ENCODE measurements around the gene ILDR1.

Gene ILDR1

GRCh38 chr3:121996441-121996840, 25.6 kb downstream of the ILDR1 start:
- DNase-seq (ENCODE audit: low read depth) = no peak
- no peak overlapping the region for H3K4me3 ChIP-seq (ENCODE audit: control insufficient read depth, low read depth, low read length)
- TF ChIP-seq CTCF (IDR thresholded peaks at IDR 0.05; ENCODE audit: control insufficient read depth, insufficient read depth, low read depth, low read length, missing control alignments) = no peak

- peak; percentile 55 for TF ChIP-seq CTCF (IDR thresholded peaks at IDR 0.05; ENCODE audit: control insufficient read depth, insufficient read depth, low read depth, low read length, missing control alignments)
- peak; percentile 21 for DNase-seq (ENCODE audit: low read depth)
- H3K4me3 ChIP-seq (ENCODE audit: control insufficient read depth, low read depth, low read length) = no peak overlapping the region
Measured at GRCh38 chr3:121995161-121996137, 26.6 kb downstream of the ILDR1 start.

DNA sequence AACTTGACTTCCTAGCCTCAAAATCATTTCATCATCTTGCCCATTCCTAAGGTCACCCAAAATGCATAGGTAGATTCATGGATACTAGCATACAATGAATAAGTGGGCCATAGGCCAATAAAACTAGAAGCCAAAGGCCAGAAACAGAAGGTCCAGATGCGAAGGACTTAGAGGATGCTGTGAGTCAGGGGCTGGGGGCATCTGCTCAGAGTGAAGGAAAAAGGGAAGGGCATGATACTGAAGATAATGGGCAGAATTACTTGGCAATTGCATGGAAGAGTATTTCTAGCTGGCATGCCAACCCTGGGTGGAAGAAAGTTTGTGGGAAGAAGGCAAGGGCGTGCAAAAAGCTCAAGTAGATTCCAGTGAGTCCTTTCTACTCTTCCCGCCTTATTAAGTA, 27.5 kb downstream of the ILDR1 start:
- no peak for DNase-seq (ENCODE audit: low read depth)
- no peak overlapping the region for H3K4me3 ChIP-seq (ENCODE audit: control insufficient read depth, low read depth, low read length)
- TF ChIP-seq CTCF (IDR thresholded peaks at IDR 0.05; ENCODE audit: control insufficient read depth, insufficient read depth, low read depth, low read length, missing control alignments) = no peak

- TF ChIP-seq CTCF (IDR thresholded peaks at IDR 0.05; ENCODE audit: control insufficient read depth, insufficient read depth, low read depth, low read length, missing control alignments) = no peak
- DNase-seq (ENCODE audit: low read depth) = no peak
- no peak overlapping the region for H3K4me3 ChIP-seq (ENCODE audit: control insufficient read depth, low read depth, low read length)
Measured at GRCh38 chr3:121992601-121993560, 29.2 kb downstream of the ILDR1 start.

DNA sequence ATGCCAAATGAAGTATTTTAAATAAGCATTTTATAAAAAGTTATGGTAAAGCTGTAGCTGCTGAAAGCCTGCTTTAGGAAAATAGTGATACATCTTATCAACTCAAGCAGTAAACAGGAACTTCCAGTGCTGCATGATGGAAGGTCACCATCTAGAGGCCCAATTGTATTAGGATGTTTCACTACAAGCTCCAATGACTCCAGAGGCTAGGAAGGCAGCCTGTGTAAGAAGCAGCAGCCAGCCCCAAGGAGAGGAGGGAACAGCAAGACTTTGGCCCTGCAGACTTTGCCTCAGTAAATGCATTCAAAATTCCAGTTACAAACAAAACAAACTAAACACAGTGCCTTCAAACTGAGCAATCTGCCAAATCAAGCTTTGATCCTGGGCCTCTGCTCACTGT, 32.1 kb downstream of the ILDR1 start:
- no peak for TF ChIP-seq CTCF (IDR thresholded peaks at IDR 0.05; ENCODE audit: control insufficient read depth, insufficient read depth, low read depth, low read length, missing control alignments)
- no peak for DNase-seq (ENCODE audit: low read depth)
- no peak overlapping the region for H3K4me3 ChIP-seq (ENCODE audit: control insufficient read depth, low read depth, low read length)

GRCh38 chr3:121988146-121988545, 33.9 kb downstream of the ILDR1 start:
- no peak for DNase-seq (ENCODE audit: low read depth)
- no peak for TF ChIP-seq CTCF (IDR thresholded peaks at IDR 0.05; ENCODE audit: control insufficient read depth, insufficient read depth, low read depth, low read length, missing control alignments)
- no peak overlapping the region for H3K4me3 ChIP-seq (ENCODE audit: control insufficient read depth, low read depth, low read length)
